Measurements from ENCODE around the gene DLG3. TPM values are rescaled to one million over a fixed set of nuclear protein-coding genes. Genes with fewer than 3 reads are reported as not detected.

The DLG3 gene
- total and polyA plus RNA-seq, 7 experiments from 2014 or later: 3.8 to 24.5 (median 4.4) TPM

DNA sequence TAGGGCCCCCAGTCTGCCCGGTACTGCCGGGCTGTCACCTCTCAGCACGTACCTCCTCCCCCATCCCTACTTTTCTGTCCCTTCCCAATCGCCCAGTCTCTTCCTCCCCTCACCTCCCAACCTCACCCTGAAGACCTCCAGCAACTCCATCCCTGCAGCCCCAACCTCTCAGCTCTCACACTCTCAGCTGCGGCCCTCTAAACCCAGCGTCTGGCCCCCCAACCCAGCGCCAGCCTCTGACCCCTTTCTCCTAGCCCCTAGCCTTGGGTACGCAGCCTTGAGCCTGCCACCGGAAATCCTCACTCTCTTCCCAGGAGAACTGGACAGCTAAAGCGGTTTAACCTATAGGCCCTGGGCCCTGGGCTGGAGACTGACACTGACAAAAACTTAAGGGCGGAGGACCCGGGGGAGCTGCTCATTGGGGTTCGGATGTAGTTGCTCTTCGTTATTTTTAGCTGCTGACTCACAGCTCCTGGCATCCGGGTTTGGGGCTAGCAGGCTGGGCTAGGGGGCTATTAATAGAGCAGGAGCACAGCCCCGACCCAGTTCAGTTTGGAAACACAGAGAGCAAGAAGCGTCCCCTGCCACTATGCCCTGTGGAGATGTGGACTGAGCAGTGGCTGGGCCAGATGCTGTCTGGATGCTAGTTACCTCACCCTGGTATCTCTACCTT, 9.6 kb upstream of the DLG3 start:
- intact Hi-C loops (cut with micrococcal nuclease): loop anchor here (1.0 to 10.0 kb wide), 12 partner anchors 9 to 897 kb away; partner anchors contain the start of genes DLG3 (in 1 of the 2), IGBP1 (in 1 of the 2), KIF4A (in 1 of the 2) and P2RY4 (in 1 of the 2)
- H3K4me1 Mint-ChIP-seq: peaks cover 0 to 30% (median 9%) of the 10 kb centered on the region in 7 donors
- H3K9me3 Mint-ChIP-seq: no peaks in the 10 kb centered on the region
- Histone ChIP-seq H3K9me3 (ENCODE audit: control insufficient read depth in 2 of 3, low read length in 3 of 3) (no peaks in the 10 kb centered on the region), H3K36me3 (ENCODE audit: control insufficient read depth in 2 of 3, insufficient read depth in 3 of 3, low read length in 3 of 3) (no peaks in the 10 kb centered on the region), H3K4me1 (ENCODE audit: control insufficient read depth in 2 of 2, insufficient read depth in 2 of 2, low read length in 2 of 2) (peaks cover 0 to 3% of the 10 kb centered on the region in 2 donors), H3K4me3 (ENCODE audit: low read length) (peak overlapping the region; percentile 79), H3K27me3 (ENCODE audit: control insufficient read depth in 2 of 2, insufficient read depth in 2 of 2, low read length in 2 of 2) (no peaks in the 10 kb centered on the region), H3K27ac (ENCODE audit: low read depth, low read length) (no peak overlapping the region)
- H3K4me3 Mint-ChIP-seq: peak overlapping the region; percentile 83 to 94 (median 90)
- ChIA-PET POLR2A (interaction anchor here (1.5 kb wide), 1 partner anchor 9 kb away, joined by 4 read pairs; the partner anchor contains the start of gene DLG3), CTCF (interaction anchor here (0.8 to 0.9 kb wide), 2 partner anchors 9 to 31 kb away, joined by 3 to 4 read pairs; no protein-coding TSS in a partner anchor)
- no peak for ATAC-seq
- H3K27me3 Mint-ChIP-seq: peaks cover 0 to 25% (median 8%) of the 10 kb centered on the region in 5 donors
- no peaks in the 10 kb centered on the region for H3K36me3 Mint-ChIP-seq
- H3K27ac Mint-ChIP-seq: peak overlapping the region in 7 of 9 donors; percentile 34 to 82 (median 53)
- no peak for DNase-seq

DNA sequence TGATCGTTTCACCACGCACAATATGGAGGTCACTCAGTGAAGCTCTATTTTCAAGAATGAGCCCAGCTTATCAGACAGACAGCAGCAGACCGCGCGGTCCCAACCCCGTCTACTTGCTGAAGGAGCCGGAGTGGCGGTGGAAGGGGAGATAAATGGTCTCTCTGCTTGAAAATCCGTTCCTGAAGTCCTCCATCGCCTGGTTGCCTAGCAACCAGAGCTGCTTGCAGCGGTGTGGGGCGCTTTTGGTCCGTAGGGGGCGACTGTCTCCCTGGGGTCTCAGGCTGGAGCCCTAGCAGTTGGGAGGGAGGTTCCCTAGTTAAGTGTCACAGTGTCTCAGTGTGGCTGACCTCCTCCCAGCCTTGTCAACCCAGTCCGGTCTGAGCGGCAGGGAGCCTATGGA, 8.3 kb upstream of the DLG3 start:
- no peaks in the 10 kb centered on the region for H3K9me3 ChIP-seq (ENCODE audit: control insufficient read depth in 2 of 3, low read length in 3 of 3)
- DNase-seq: no peak
- intact Hi-C loops (cut with micrococcal nuclease): loop anchor here in 1 of 2 donors (10.0 kb wide), 1 partner anchor 402 kb away; no protein-coding TSS in a partner anchor
- no peaks in the 10 kb centered on the region for H3K9me3 Mint-ChIP-seq
- peaks cover 0 to 30% (median 9%) of the 10 kb centered on the region in 7 donors for H3K4me1 Mint-ChIP-seq
- H3K36me3 Mint-ChIP-seq: no peaks in the 10 kb centered on the region
- no peak overlapping the region for H3K4me3 ChIP-seq (ENCODE audit: low read length)
- H3K27me3 ChIP-seq (ENCODE audit: control insufficient read depth in 2 of 2, insufficient read depth in 2 of 2, low read length in 2 of 2): no peaks in the 10 kb centered on the region
- ChIA-PET CTCF (interaction anchor here (0.6 kb wide), 1 partner anchor 14 kb away, joined by 4 read pairs; no protein-coding TSS in a partner anchor), POLR2A (no interaction called here)
- peaks cover 0 to 3% of the 10 kb centered on the region in 2 donors for H3K4me1 ChIP-seq (ENCODE audit: control insufficient read depth in 2 of 2, insufficient read depth in 2 of 2, low read length in 2 of 2)
- peak overlapping the region in 1 of 9 donors; percentile 23 for H3K27ac Mint-ChIP-seq
- no peak overlapping the region for H3K27ac ChIP-seq (ENCODE audit: low read depth, low read length)
- H3K27me3 Mint-ChIP-seq: peaks cover 1 to 37% (median 13%) of the 10 kb centered on the region in 5 donors
- H3K4me3 Mint-ChIP-seq: no peak overlapping the region
- no peak for ATAC-seq
- H3K36me3 ChIP-seq (ENCODE audit: control insufficient read depth in 2 of 3, insufficient read depth in 3 of 3, low read length in 3 of 3): no peaks in the 10 kb centered on the region

DNA sequence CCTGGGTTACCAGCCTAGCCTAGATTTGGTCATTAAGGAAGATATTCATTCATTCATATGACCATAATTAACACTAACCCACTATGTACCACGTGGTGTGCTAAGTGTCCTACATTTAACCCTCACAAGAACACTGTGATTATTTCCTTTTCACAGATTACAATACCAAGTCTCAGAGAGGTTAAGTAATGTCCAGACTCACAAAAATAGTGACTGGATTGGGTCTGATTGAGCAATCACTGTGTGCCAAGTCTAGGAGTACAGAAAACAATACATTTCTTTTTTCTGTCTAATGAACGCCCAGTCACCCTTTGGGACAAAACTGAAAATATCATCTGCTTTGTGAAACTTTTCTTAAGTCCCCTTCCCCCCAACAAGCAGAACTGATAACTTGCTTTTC, 7.6 kb upstream of the DLG3 start:
- Histone ChIP-seq H3K9me3 (ENCODE audit: control insufficient read depth in 2 of 3, low read length in 3 of 3) (no peaks in the 10 kb centered on the region), H3K4me1 (ENCODE audit: control insufficient read depth in 2 of 2, insufficient read depth in 2 of 2, low read length in 2 of 2) (peaks cover 0 to 3% of the 10 kb centered on the region in 2 donors), H3K27me3 (ENCODE audit: control insufficient read depth in 2 of 2, insufficient read depth in 2 of 2, low read length in 2 of 2) (no peaks in the 10 kb centered on the region), H3K36me3 (ENCODE audit: control insufficient read depth in 2 of 3, insufficient read depth in 3 of 3, low read length in 3 of 3) (no peaks in the 10 kb centered on the region), H3K27ac (ENCODE audit: low read depth, low read length) (no peak overlapping the region), H3K4me3 (ENCODE audit: low read length) (no peak overlapping the region)
- Mint-ChIP-seq H3K36me3 (no peaks in the 10 kb centered on the region), H3K27ac (no peak overlapping the region), H3K9me3 (no peaks in the 10 kb centered on the region), H3K4me3 (no peak overlapping the region), H3K4me1 (peaks cover 0 to 30% (median 9%) of the 10 kb centered on the region in 7 donors), H3K27me3 (peaks cover 8 to 43% (median 18%) of the 10 kb centered on the region in 5 donors)
- no peak for ATAC-seq
- CTCF ChIA-PET: no interaction called here
- intact Hi-C loops (cut with micrococcal nuclease): loop anchor here in 1 of 2 donors (10.0 kb wide), 1 partner anchor 402 kb away; no protein-coding TSS in a partner anchor
- POLR2A ChIA-PET: no interaction called here
- no peak for DNase-seq

GRCh38 chrX:70437921-70438665, 6.5 kb upstream of the DLG3 start:
- intact Hi-C loops (cut with micrococcal nuclease): loop anchor here in 1 of 2 donors (10.0 kb wide), 1 partner anchor 403 kb away; no protein-coding TSS in a partner anchor
- ATAC-seq (no peak), DNase-seq (no peak)
- H3K9me3 ChIP-seq (ENCODE audit: control insufficient read depth in 2 of 3, low read length in 3 of 3): no peaks in the 10 kb centered on the region
- H3K4me3 Mint-ChIP-seq: no peak overlapping the region
- ChIA-PET CTCF (no interaction called here), POLR2A (no interaction called here)
- peaks cover 16 to 54% (median 27%) of the 10 kb centered on the region in 5 donors for H3K27me3 Mint-ChIP-seq
- peaks cover 0 to 3% of the 10 kb centered on the region in 2 donors for H3K4me1 ChIP-seq (ENCODE audit: control insufficient read depth in 2 of 2, insufficient read depth in 2 of 2, low read length in 2 of 2)
- H3K27ac Mint-ChIP-seq: no peak overlapping the region
- peaks cover 0 to 29% (median 9%) of the 10 kb centered on the region in 7 donors for H3K4me1 Mint-ChIP-seq
- no peak overlapping the region for H3K27ac ChIP-seq (ENCODE audit: low read depth, low read length)
- no peaks in the 10 kb centered on the region for H3K36me3 Mint-ChIP-seq
- no peaks in the 10 kb centered on the region for H3K36me3 ChIP-seq (ENCODE audit: control insufficient read depth in 2 of 3, insufficient read depth in 3 of 3, low read length in 3 of 3)
- H3K4me3 ChIP-seq (ENCODE audit: low read length): no peak overlapping the region
- no peaks in the 10 kb centered on the region for H3K27me3 ChIP-seq (ENCODE audit: control insufficient read depth in 2 of 2, insufficient read depth in 2 of 2, low read length in 2 of 2)
- H3K9me3 Mint-ChIP-seq: no peaks in the 10 kb centered on the region

DNA sequence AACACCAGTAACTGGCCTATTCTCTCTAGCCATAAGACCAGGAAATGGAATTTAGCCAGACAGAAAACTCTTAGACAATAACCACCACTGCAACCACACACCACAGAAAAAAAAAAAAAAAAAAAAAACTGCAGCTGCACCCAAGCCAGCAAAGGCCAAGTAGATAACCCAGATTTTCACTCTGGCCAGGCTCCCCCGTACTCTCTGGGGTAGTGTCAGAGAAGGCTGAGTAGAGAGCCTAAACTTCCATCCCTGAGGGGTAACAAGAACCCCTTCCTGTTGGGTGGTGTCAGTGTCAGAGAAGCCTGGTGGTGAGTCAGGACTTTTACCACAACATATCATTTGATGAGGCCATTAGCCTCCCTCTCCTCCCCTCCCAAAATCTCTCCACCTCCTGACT, 5.6 kb upstream of the DLG3 start:
- ChIA-PET CTCF (no interaction called here), POLR2A (no interaction called here)
- Histone ChIP-seq H3K27me3 (ENCODE audit: control insufficient read depth in 2 of 2, insufficient read depth in 2 of 2, low read length in 2 of 2) (no peaks in the 10 kb centered on the region), H3K27ac (ENCODE audit: low read depth, low read length) (no peak overlapping the region), H3K4me1 (ENCODE audit: control insufficient read depth in 2 of 2, insufficient read depth in 2 of 2, low read length in 2 of 2) (peaks cover 0 to 3% of the 10 kb centered on the region in 2 donors), H3K4me3 (ENCODE audit: low read length) (no peak overlapping the region), H3K36me3 (ENCODE audit: control insufficient read depth in 2 of 3, insufficient read depth in 3 of 3, low read length in 3 of 3) (no peaks in the 10 kb centered on the region), H3K9me3 (ENCODE audit: control insufficient read depth in 2 of 3, low read length in 3 of 3) (no peaks in the 10 kb centered on the region)
- Mint-ChIP-seq H3K36me3 (no peaks in the 10 kb centered on the region), H3K4me3 (peak overlapping the region in 1 of 10 donors; percentile 51), H3K4me1 (peaks cover 0 to 23% (median under 1%) of the 10 kb centered on the region in 7 donors), H3K27me3 (peaks cover 19 to 60% (median 29%) of the 10 kb centered on the region in 5 donors), H3K27ac (peak overlapping the region in 1 of 9 donors; percentile 29), H3K9me3 (no peaks in the 10 kb centered on the region)
- intact Hi-C loops (cut with micrococcal nuclease): loop anchor here in 1 of 2 donors (10.0 kb wide), 1 partner anchor 404 kb away; no protein-coding TSS in a partner anchor
- DNase-seq: no peak
- peak; percentile 36 for ATAC-seq

GRCh38 chrX:70442224-70442623, 2.4 kb upstream of the DLG3 start:
- Mint-ChIP-seq H3K27ac (no peak overlapping the region), H3K9me3 (no peaks in the 10 kb centered on the region), H3K36me3 (no peaks in the 10 kb centered on the region), H3K27me3 (peaks cover 34 to 69% (median 39%) of the 10 kb centered on the region in 5 donors), H3K4me1 (peaks cover 0 to 20% (median 0%) of the 10 kb centered on the region in 7 donors), H3K4me3 (peak overlapping the region in 1 of 10 donors; percentile 2)
- no peaks in the 10 kb centered on the region for H3K27me3 ChIP-seq (ENCODE audit: control insufficient read depth in 2 of 2, insufficient read depth in 2 of 2, low read length in 2 of 2)
- CTCF ChIA-PET: interaction anchor here (1.0 kb wide), 1 partner anchor 10 kb away, joined by 3 read pairs; no protein-coding TSS in a partner anchor
- H3K4me3 ChIP-seq (ENCODE audit: low read length): no peak overlapping the region
- H3K4me1 ChIP-seq (ENCODE audit: control insufficient read depth in 2 of 2, insufficient read depth in 2 of 2, low read length in 2 of 2): no peaks in the 10 kb centered on the region
- no peaks in the 10 kb centered on the region for H3K36me3 ChIP-seq (ENCODE audit: control insufficient read depth in 2 of 3, insufficient read depth in 3 of 3, low read length in 3 of 3)
- POLR2A ChIA-PET: no interaction called here
- no peak overlapping the region for H3K27ac ChIP-seq (ENCODE audit: low read depth, low read length)
- ATAC-seq (no peak), DNase-seq (no peak)
- no peaks in the 10 kb centered on the region for H3K9me3 ChIP-seq (ENCODE audit: control insufficient read depth in 2 of 3, low read length in 3 of 3)
- intact Hi-C loops (cut with micrococcal nuclease): no loop called here

Measured in naive thymus-derived CD4-positive, alpha-beta T cell (primary cell).